Measurements from ENCODE around the gene PGAM2.

Gene PGAM2

DNA sequence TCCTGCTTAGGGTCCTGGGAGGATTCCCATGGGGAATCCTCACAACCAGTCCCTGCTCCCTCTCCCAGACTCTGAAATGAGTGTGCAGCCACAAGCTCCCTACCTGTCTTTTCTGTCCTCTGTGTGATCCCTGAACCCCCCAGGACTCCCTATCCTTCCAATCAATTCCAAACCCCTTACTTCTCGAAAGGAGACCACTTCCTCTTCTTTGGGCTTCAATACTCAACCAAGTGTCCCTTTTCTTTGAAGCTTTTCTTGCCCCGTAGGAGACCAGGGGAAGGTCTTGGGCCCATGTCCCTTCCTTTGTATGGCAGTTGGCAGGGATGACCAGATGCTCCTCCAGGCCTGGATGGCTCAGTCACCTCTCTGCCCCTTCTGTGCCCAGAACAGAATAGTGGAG, 40.5 kb upstream of the PGAM2 start:
- Histone ChIP-seq H2BK5ac (ENCODE audit: low read depth, low read length, poor library complexity, severe bottlenecking) (no peak overlapping the region), H2BK15ac (ENCODE audit: low read depth, poor library complexity, severe bottlenecking) (no peak overlapping the region), H4K8ac (ENCODE audit: low read length) (no peak overlapping the region), H3K4ac (ENCODE audit: low read depth in 1 of 2, low read length in 2 of 2) (no peak overlapping the region), H3K27me3 (ENCODE audit: control insufficient read depth in 1 of 2, insufficient read depth in 1 of 2, low read length in 2 of 2) (no peaks in the 10 kb centered on the region), H2BK12ac (ENCODE audit: low read length in 2 of 2) (peak overlapping the region; percentile 1 to 66), H3K9me3 (ENCODE audit: control insufficient read depth, low read length) (no peaks in the 10 kb centered on the region), H3K27ac (ENCODE audit: low read length, poor library complexity, severe bottlenecking) (peak overlapping the region; percentile 42), H3K4me1 (ENCODE audit: control insufficient read depth, insufficient read depth, low read depth, low read length) (peaks cover 73% of the 10 kb centered on the region), H2BK120ac (ENCODE audit: low read depth, low read length) (no peak overlapping the region), H3K9ac (ENCODE audit: low read length) (peak overlapping the region; percentile 88), H3K18ac (ENCODE audit: low read depth in 1 of 2, low read length in 2 of 2) (peak overlapping the region; percentile 14 to 75), H3K4me2 (ENCODE audit: low read length, poor library complexity, severe bottlenecking) (peak overlapping the region; percentile 79), H4K91ac (ENCODE audit: low read length) (no peak overlapping the region), H3K4me3 (ENCODE audit: insufficient read depth in 1 of 2, low read depth in 1 of 2, low read length in 2 of 2) (peak overlapping the region; percentile 65 to 91), H3K36me3 (ENCODE audit: control insufficient read depth in 1 of 2, insufficient read depth in 2 of 2, low read depth in 1 of 2, low read length in 2 of 2) (peaks cover 43 to 49% of the 10 kb centered on the region in 2 experiments), H3K79me1 (replicated peaks; ENCODE audit: low read length, poor library complexity, severe bottlenecking) (peaks cover 12% of the 10 kb centered on the region), H3K23ac (ENCODE audit: low read length in 2 of 2) (no peak overlapping the region), H2AFZ (ENCODE audit: low read depth, low read length) (no peak overlapping the region), H3K14ac (ENCODE audit: low read length in 2 of 2) (peak overlapping the region in 1 of 2 experiments; percentile 32), H2AK5ac (ENCODE audit: low read length, severe bottlenecking) (peak overlapping the region; percentile 34)
- DNase-seq, result no peak
- WGBS, result 96% methylated on average over 2 of the region's 2 CpGs

DNA sequence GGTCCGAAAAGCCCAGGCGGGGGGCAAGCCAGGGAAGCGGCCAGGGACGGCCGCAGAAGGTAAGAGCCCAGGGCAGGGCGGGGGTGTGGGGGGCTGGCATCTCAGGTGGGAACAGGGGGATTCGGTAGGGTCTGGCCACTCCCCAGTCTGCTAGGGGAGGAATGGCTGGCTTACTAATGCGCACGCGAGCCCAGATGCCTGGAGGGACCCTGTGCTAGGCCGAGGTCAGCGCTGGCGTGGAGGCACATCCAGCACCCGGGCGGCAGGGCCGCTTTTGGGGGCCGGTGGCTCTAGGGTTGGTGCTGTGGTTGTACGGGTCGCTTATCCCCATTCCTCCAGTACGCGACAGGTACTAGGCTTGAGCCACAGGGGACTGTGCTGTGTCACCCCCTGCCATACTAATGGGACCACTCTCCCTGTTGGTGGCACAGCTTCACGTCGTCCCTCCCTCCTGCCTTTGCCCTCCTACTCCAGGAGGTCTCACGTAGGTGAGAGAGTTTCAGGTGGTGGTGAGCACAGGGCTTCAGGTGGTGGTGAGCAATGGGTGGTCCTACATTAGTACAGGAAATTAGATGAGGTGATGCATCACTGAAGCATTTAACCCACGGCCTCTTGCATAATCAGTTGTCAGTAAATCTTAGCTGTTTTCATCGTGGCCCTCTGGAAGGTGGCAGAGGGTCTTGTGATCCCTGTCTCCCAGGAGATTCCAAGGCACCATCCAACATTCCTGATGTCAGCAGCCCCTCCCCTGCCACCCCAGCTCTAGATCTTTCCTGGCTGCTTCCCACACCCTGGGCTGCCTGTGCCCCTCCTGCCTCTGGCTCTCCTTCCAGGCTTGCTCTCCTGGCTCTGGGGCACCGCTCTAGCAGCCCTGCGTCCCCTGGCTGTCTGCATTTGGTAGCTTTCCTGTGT, 39.7 kb upstream of the PGAM2 start:
- Histone ChIP-seq H3K4me1 (ENCODE audit: control insufficient read depth, insufficient read depth, low read depth, low read length) (peaks cover 73% of the 10 kb centered on the region), H2BK5ac (ENCODE audit: low read depth, low read length, poor library complexity, severe bottlenecking) (peak overlapping the region; percentile 63), H3K18ac (ENCODE audit: low read depth in 1 of 2, low read length in 2 of 2) (peak overlapping the region; percentile 75 to 82), H2AFZ (ENCODE audit: low read depth, low read length) (no peak overlapping the region), H3K27ac (ENCODE audit: low read length, poor library complexity, severe bottlenecking) (peak overlapping the region; percentile 42), H2BK15ac (ENCODE audit: low read depth, poor library complexity, severe bottlenecking) (peak overlapping the region; percentile 97), H3K4ac (ENCODE audit: low read depth in 1 of 2, low read length in 2 of 2) (peak overlapping the region; percentile 2 to 88), H3K9me3 (ENCODE audit: control insufficient read depth, low read length) (no peaks in the 10 kb centered on the region), H4K8ac (ENCODE audit: low read length) (peak overlapping the region; percentile 93), H4K91ac (ENCODE audit: low read length) (peak overlapping the region; percentile 88), H3K23ac (ENCODE audit: low read length in 2 of 2) (no peak overlapping the region), H2BK12ac (ENCODE audit: low read length in 2 of 2) (peak overlapping the region; percentile 59 to 66), H2AK5ac (ENCODE audit: low read length, severe bottlenecking) (peak overlapping the region; percentile 43), H3K79me1 (replicated peaks; ENCODE audit: low read length, poor library complexity, severe bottlenecking) (peaks cover 12% of the 10 kb centered on the region), H3K9ac (ENCODE audit: low read length) (peak overlapping the region; percentile 88), H3K36me3 (ENCODE audit: control insufficient read depth in 1 of 2, insufficient read depth in 2 of 2, low read depth in 1 of 2, low read length in 2 of 2) (peaks cover 35 to 42% of the 10 kb centered on the region in 2 experiments), H3K4me2 (ENCODE audit: low read length, poor library complexity, severe bottlenecking) (peak overlapping the region; percentile 79), H3K4me3 (ENCODE audit: insufficient read depth in 1 of 2, low read depth in 1 of 2, low read length in 2 of 2) (peak overlapping the region; percentile 65 to 91), H3K27me3 (ENCODE audit: control insufficient read depth in 1 of 2, insufficient read depth in 1 of 2, low read length in 2 of 2) (no peaks in the 10 kb centered on the region), H3K14ac (ENCODE audit: low read length in 2 of 2) (peak overlapping the region in 1 of 2 experiments; percentile 78), H2BK120ac (ENCODE audit: low read depth, low read length) (peak overlapping the region; percentile 94)
- DNase-seq, result peak; percentile 79
- WGBS, result 7% methylated on average over 25 of the region's 28 CpGs

DNA sequence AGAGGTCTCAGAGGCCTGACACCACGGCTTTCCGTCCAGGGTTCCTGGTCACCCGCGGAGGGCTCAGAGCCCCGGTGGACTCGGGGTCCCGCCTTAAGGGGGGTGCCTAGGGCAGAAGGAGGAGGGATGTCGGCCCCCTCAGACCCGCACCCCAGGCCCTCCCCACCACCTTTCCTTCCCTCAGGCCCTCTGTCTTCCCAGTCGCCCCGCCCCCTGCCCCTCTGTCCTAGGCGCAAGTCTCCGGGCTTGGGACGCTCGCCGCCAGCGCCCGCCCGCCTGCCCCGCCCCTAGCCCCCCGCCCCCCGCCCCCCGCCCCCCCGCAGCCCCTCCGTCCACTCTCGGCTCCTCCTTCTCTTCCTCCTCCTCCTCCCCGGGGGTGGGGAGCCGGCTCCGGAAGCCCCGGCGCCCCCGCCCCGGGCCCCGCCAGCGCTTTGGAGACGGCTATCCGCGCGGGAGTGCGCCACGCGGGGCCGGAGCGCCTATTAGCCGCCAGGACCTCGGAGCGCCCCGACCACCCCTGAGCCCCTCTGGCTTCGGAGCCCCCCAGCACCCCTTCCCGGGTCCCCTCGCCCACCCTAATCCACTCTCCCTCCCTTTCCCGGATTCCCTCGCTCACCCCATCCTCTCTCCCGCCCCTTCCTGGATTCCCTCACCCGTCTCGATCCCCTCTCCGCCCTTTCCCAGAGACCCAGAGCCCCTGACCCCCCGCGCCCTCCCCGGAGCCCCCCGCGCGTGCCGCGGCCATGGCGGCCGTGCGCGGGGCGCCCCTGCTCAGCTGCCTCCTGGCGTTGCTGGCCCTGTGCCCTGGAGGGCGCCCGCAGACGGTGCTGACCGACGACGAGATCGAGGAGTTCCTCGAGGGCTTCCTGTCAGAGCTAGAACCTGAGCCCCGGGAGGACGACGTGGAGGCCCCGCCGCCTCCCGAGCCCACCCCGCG, 38.8 kb upstream of the PGAM2 start, which contains the start of gene AEBP1:
TSS of gene AEBP1 (plus strand) at position 423 of the 937 bp plus-strand sequence. CDS start at position 744, 321 bp downstream.
- H2BK5ac ChIP-seq (ENCODE audit: low read depth, low read length, poor library complexity, severe bottlenecking), result peak within 1 kb of the TSS; percentile 63
- H3K14ac ChIP-seq (ENCODE audit: low read length in 2 of 2), result peak within 1 kb of the TSS in 1 of 2 experiments; percentile 78
- 2% methylated on average over 49 of the region's 87 CpGs for WGBS
- H3K27ac ChIP-seq (ENCODE audit: low read length, poor library complexity, severe bottlenecking), result peak within 1 kb of the TSS; percentile 57
- H3K4me2 ChIP-seq (ENCODE audit: low read length, poor library complexity, severe bottlenecking), result peak within 1 kb of the TSS; percentile 79
- peak within 1 kb of the TSS; percentile 65 to 91 for H3K4me3 ChIP-seq (ENCODE audit: insufficient read depth in 1 of 2, low read depth in 1 of 2, low read length in 2 of 2)
- H2BK15ac ChIP-seq (ENCODE audit: low read depth, poor library complexity, severe bottlenecking), result peak within 1 kb of the TSS; percentile 97
- H4K8ac ChIP-seq (ENCODE audit: low read length), result peak within 1 kb of the TSS; percentile 93
- no peaks in the 10 kb centered on the region for H3K9me3 ChIP-seq (ENCODE audit: control insufficient read depth, low read length)
- peak within 1 kb of the TSS; percentile 50 for H2AK5ac ChIP-seq (ENCODE audit: low read length, severe bottlenecking)
- no peak within 1 kb of the TSS for H2AFZ ChIP-seq (ENCODE audit: low read depth, low read length)
- H2BK12ac ChIP-seq (ENCODE audit: low read length in 2 of 2), result peak within 1 kb of the TSS; percentile 47 to 59
- H3K79me1 ChIP-seq (replicated peaks; ENCODE audit: low read length, poor library complexity, severe bottlenecking), result peaks cover 4% of the 10 kb centered on the region
- peak within 1 kb of the TSS; percentile 61 to 82 for H3K18ac ChIP-seq (ENCODE audit: low read depth in 1 of 2, low read length in 2 of 2)
- no peaks in the 10 kb centered on the region for H3K27me3 ChIP-seq (ENCODE audit: control insufficient read depth in 1 of 2, insufficient read depth in 1 of 2, low read length in 2 of 2)
- peak within 1 kb of the TSS; percentile 6 to 88 for H3K4ac ChIP-seq (ENCODE audit: low read depth in 1 of 2, low read length in 2 of 2)
- H3K4me1 ChIP-seq (ENCODE audit: control insufficient read depth, insufficient read depth, low read depth, low read length), result peaks cover 65% of the 10 kb centered on the region
- peak within 1 kb of the TSS; percentile 88 for H3K9ac ChIP-seq (ENCODE audit: low read length)
- no peak within 1 kb of the TSS for H3K23ac ChIP-seq (ENCODE audit: low read length in 2 of 2)
- peak within 1 kb of the TSS; percentile 94 for H2BK120ac ChIP-seq (ENCODE audit: low read depth, low read length)
- peaks cover 28 to 33% of the 10 kb centered on the region in 2 experiments for H3K36me3 ChIP-seq (ENCODE audit: control insufficient read depth in 1 of 2, insufficient read depth in 2 of 2, low read depth in 1 of 2, low read length in 2 of 2)
- DNase-seq, result peak; percentile 55
- peak within 1 kb of the TSS; percentile 88 for H4K91ac ChIP-seq (ENCODE audit: low read length)
